NCI-H748 treated with DMSO at 0.1 percent for 48 hours (cell line): Measurements from ENCODE around the gene ILF3.

ENCODE experiments used
- DNase-seq: peaks from one replicate; lab custom pipeline; 2025; lab: John Stamatoyannopoulos, UW

Gene ILF3

DNA sequence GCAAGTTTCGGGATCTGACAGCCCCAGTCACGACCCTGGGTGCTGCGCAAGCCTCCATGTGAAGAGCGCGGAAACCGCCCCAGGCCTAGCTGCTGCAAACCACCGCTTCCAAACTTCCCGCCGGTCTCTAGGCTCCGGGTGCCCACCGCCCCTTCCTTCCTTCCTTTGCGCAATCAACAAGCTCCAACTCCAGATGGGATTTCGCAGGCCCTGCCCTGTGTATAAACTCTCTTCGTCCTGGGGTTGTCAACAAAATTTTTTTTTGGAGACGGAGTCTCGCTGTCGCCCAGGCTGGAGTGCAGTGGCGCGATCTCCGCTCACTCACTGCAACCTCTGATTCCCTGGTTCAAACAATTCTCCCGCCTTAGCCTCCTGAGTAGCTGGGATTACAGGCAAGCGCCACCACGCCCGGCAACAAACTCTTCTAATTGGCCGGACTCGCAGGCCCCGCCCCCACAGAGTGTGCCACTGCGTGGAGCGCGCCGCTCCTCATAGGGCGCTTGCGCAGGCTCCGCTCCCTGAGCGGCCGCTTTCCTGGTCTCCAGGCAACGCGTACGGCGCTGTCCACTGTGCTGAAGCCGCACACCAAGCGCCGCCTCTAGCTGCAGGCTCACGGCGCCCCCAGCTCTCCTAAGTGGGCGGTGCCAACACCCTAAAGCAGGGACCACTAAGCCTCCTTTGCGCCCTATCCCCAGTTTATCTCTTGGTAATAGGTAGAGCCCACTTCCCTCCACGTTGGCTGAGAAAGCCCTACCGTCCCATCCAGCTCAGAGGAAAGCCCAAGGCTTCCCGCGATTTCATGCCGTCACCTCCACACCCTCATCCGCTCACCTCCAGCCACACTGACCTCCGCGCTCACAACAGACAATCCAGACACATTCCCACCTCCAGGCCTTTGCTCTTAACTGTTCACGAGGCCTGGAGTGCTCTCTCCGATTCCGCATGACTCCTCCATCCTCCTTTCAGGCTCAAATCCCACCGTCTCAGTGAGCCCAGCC is 41.6 kb downstream of the ILF3 start:
- peak; percentile 86 for DNase-seq

DNA sequence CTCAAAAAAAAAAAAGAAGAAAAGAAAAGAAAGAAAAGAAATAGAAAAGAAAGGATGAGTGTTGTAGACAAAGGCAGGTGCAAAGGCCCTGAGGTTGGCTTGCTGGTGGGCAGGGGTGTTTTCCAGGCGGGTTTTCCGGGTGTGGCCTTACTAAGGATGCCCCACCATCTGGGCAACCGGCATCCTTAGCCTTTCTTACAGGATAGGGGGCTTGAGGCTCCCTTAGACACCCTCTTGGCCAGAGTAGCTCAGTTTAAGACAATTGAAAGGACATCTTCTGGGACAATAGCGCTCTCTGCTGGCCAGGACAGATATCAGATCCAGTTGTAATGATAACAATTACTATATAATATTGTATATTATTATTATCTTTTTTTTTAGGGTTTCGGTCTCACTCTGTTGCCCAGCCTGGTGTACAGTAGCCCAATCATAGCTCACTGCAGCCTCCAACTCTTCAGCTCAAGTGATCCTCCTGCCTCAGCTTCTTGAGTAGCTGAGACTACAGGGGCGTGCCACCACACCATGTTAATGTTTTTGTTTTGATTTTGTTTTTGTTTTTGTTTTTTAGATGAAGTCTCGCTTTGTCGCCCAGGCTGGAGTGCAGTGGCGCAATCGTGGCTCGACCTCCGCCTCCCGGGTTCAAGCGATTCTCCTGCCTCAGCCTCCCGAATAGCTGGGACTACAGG is 45.6 kb downstream of the ILF3 start:
- peak; percentile 15 for DNase-seq

DNA sequence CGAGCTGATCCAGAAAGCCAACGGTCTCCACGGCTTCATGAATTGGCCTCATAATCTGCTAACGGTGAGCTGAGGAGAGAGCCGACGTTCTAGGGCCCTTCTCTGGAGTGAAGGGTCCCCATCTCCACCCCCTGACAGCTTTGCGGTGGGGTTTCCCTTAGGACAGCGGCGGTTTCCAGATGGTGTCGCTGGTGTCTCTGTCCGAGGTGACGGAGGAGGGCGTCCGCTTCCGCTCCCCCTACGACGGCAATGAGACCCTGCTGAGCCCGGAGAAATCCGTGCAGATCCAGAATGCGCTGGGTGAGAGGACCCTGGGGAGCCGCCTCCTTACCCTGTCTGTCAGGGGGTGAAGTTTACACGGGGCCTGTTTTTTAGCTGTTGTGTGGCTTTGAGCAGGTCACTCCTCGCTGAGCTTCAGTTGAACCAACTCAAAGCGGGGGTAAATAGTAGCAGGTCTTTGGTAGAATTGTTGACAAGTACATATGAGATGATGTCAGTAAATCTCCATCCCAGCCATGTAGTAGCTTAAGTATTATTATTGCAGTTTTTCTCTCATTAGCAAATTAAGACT is 47.9 kb downstream of the ILF3 start:
- DNase-seq: no peak

DNA sequence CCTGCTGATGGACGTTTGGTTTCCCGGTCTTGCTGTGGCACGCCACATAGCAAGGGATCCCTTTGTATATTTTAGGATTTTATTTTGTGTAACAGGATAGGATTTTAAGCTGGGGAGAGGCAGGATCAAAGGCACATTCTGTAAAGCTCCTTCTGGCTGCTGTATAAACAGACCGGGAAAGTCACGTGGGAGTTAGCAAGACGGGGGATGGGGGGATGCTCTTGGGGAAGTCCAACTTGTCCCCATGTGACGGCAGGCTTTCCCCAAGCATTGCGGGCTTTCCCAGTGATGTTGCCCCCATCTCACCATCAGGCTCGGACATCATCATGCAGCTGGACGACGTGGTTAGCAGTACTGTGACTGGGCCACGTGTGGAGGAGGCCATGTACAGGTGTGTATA is 52.8 kb downstream of the ILF3 start:
- DNase-seq: no peak

DNA sequence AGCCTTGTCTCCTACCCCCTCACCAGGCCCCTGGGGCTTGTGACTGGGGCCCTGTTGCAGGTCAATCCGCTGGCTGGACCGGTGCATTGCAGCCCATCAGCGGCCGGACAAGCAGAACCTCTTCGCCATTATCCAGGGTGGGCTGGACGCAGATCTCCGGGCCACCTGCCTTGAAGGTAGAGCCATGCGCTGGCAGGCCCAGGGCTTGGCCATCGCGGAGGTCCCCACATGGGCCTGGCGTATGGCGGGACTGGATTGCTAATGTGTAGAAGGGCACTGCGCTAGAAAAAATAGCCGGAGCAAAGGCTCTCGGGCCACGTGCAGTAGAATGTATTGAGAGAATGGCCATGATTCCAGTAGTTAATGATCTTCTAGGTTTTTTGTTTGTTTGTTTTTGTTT is 53.3 kb downstream of the ILF3 start:
- DNase-seq: no peak

DNA sequence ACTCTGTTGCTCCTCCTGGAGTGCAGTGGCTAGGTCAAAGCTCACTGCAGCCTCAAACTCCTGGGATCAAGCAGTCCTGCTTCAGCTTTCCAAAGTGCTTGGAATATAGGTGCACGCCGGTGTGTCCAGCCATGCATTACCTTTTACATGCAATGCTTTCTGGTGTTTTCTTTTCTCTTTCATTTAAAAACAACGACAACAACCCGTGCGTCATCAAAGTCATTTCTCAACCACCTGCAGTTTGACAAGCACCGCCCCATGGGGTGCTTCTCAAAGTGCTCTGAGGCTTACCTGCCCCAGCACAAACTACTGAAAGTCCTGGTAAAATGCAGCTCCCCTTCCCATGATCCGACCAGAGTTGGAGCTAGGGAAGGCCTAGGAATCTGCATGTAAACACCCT is 54.1 kb downstream of the ILF3 start:
- DNase-seq: no peak

DNA sequence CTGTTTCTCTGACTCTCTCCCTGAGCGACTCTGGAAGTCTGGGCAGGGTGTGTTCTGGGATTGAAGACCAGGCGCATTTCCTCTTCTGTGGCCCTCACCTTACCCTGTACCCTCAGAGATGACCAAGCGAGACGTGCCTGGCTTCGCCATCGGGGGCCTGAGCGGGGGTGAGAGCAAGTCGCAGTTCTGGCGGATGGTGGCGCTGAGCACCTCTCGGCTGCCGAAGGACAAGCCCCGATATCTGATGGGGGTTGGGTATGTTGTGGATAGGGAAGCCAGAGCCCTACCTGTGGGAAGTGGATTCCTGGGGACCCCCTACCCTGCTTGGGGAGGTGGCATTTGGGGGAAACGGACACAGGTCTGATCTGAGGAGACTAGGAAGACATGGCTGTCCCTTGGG is 57.9 kb downstream of the ILF3 start:
- DNase-seq: no peak

DNA sequence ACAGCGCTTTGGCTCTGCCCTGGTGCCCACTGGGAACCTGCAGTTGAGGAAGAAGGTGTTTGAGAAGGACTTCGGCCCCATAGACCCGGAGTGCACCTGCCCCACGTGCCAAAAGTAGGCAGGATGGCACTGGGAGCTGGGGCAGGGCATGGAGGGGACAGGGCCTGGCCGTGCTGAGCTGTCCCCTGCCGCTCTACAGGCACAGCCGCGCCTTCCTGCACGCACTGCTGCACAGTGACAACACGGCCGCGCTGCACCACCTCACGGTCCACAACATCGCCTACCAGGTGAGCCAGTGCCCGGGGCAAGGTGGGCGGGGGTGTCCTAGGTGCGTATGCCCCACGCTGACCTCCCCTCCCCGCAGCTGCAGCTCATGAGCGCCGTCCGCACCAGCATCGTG is 58.6 kb downstream of the ILF3 start:
- no peak for DNase-seq

DNA sequence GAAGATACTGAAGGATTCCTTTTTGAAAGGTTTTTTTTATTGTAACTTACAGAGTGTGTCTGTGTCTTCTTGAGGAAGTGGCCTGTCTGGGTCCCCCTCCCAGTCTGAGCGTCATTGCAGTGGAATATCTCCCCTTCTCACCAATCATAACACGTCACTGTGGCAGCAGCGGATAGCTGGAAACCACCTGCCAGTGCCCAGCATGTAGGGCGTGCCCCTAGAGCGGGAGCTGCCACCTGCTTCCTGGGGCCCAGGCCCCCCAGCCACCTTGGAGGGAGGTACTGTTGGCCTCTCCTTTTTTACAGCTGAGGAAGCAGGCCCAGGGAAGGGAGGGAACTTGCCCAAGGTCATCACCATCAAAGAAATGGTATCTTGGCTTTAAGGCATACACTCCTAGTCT is 59.2 kb downstream of the ILF3 start:
- no peak for DNase-seq

DNA sequence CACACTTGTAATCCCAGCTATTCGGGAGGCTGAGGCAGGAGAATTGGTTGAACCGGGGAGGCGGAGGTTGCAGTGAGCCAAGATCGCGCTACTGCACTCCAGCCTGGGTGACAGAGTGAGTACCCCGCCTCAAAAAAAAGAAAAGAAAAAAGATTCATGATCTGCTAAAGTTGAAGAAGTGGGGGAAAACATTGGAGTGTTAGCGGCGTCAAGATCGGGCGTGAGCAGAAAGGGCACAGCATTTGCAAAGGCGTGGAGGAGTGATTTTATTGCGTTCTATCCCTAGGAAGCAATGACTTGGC is 62.9 kb downstream of the ILF3 start:
- no peak for DNase-seq

DNA sequence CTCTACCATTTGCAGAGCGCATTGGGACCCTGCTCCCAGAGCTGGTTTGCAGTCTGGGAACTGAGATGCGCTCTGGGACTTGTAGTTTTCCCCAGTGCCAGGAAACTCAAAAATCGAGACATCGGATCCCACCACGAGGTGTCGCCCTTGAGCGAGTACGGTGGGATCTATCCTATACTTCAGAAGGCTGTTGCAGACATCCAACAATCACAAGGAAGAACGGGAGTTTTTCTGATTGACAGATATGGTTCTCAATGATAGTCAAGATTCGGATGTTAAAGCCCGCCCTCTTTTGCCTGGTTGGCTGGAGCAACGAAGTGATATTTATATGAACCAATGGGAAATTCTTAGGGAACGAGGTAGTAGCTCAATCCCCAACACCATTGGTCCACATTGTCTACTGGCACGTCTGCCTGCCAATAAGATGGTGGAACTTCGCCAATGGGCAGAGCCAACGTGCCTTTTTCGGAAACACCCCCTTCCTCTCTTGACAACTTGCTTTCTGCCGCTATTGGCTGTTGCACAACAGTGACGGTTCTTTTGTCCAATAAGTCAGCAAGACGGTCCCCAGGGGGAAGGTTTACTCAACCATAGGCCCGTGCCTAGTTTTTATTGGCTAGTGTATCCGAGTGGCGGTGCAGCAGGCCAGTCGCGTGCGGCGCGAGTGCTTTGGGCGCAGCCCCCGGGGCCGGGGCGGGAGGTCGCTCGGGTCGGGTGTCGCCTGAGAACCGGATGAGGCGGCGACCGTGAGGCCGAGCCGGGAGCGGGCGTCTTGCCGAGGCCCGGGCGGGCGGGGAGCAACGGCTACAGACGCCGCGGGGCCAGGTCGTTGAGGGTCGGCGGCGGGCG is 63.4 kb downstream of the ILF3 start, which contains the start of gene DNM2:
Gene DNM2, plus strand, starts transcription at position 724 of the 849 bp plus-strand sequence. CDS start 164 bp downstream, outside the sequence.
- peak; percentile 97 for DNase-seq

DNA sequence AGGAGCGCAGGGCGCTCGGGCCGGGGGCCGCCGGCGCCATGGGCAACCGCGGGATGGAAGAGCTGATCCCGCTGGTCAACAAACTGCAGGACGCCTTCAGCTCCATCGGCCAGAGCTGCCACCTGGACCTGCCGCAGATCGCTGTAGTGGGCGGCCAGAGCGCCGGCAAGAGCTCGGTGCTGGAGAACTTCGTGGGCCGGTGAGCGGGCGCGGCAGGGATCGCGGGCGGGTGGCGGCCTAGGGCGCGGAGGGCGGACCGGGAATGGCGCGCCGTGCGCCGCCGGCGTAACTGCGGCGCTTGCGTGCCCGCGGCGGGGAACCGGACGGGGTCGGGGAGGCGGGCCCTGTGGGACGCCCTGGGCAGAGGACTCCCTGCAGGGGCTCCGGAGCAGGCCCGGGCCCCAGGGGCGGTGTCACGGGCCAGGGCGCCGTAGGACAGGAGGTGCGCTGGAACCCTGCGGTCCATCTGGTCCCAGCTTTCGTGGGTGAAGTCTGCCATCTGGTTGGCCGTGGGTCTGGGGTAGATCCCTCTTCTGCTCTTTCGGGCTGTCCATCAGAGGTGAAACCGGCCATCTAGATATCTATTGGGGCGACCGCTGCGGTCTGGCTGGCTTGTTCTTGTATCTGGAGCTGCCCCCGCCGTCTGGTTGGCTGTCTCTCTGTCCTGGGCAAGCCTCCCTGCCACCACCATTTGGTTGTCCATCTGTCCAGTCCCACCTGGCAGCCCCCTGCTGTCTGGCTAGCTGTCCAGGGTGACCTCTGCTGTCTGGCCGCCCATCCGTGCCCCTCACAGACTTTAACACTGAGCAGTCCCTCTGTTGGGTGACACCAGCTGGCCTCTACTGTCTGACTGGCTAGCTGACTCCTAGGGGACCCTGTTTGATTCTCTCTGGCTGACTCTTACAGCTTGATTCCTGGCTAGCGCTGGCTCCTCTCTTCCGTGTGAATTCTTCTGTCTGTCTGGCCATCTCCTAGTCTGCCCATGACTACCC is 64.4 kb downstream of the ILF3 start:
- no peak for DNase-seq

DNA sequence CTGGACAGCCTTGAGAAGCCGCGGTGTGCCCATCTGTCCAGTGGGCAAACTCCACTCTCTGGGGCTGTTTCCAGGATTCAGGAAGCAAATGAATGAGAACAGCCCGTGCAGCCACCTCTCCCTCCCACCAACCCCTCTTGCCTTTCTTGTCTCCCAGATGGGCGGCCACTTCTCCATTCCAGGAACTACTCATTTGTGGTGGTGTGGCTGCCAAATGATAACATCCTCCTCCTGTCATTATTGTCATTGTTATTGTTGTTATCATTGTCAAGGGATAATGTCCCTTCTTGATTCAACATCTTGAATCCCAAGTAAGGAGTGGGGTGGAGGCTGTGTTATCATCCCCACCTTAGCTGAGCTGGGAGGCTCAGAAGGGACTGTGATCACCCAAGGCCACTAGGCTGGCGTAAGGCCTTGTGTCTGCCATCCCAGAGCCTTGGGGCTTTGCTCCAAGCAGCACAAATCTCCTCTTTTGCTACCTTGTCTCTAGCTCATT is 65.4 kb downstream of the ILF3 start:
- no peak for DNase-seq

DNA sequence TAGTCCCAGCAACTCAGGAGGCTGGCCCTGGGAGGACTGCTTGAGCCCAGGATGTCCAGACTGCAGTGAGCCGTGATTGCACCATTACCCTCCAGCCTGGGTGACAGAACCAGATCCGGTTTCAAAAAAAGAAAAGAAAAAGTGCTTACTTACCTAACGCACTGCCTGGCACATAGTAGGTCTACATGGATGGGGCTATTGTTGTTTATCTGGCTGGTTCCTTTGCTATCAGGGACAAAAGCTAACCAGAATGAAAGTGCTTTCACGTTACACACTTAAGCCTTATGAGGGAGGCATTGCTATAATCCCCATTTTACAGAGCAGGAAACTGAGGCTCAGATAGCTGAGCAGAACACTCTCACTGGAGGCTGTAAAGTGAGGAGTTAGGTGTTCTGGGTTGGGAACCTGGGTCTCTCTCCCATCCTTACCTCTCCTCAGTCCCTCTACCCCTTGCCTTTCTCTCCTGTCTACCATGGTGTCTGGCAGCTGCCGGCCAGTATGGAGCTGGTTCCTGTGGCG is 66.5 kb downstream of the ILF3 start:
- no peak for DNase-seq

DNA sequence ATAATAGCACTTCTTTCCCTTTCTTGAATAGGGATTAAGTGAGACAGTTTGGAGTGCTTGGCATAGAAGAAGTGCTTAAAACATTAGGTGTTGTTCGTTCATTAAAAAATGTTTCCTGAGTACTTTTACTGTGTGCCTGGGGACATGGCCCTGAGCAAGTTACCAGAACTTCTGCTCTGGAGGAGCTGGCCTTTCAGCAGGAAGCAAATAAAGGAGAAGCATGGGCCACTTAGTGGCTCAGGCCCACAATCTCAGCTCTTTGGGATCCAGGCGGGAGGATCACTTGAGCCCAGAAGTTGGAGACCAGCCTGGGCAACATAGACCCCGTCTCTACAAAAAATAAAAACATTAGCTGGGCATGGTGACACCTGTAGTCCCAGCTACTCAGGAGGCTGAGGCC is 69.4 kb downstream of the ILF3 start:
- DNase-seq: no peak

DNA sequence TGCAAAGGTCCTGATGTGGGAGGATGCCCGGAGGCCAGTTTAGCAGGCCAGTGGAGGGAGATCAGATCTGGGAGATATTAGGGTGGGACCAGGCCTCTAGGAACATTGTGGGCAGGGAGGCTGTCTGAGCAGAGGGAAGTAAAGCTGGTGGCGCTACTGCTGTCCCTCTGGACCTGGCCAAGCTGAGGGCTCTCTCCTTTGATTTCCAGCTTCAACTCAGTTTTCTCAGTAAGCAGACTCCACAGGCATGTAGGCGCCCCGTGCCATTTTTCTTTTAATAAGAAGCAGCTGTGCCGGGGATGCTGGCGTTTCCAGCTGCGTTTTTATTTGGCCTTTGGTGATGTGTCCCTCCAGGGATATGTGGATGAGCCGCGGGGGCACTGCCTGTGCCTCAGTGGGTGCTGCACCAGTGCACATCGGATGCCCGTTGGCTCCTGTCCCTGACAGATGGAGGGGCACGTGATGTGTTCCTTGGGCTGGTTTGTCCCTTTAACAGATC is 70.5 kb downstream of the ILF3 start:
- no peak for DNase-seq

DNA sequence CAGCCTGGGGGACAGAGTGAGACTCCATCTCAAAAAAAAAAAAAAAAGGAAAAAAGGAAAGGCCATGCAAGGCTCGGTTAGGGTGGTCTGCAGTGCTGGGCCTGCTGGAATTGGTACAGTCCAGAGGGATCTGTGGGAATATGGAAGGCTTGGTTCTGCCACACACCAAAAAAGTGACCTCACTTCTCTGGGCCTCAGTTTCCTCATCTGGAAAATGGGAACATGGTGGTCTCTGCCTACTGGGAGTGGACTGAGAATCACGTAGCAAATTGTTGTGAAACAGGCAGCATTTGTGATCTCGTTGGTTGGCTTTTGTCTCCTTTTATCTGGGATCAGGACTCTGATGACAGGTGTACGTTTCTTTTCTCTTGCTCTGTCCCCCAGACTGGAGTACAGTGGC is 71.3 kb downstream of the ILF3 start:
- no peak for DNase-seq

DNA sequence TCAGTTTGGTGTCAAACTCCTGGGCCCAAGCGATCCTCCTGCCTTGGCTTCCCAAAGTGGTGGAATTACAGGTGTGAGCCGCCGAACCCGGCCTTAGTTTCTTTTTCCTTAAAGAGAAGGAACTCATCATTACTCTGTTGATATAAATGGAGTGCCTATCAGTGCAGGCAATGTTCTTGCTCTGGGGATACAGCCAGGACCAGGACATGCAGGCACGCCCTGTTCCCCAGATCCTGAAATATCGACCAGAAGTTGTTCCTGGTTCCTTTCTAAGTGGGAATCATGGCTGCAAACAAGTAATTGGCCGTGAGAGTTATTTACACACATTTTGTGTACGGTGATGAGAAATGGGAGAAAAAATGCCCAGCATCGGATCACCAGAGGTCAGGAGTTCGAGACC is 72.1 kb downstream of the ILF3 start:
- no peak for DNase-seq

DNA sequence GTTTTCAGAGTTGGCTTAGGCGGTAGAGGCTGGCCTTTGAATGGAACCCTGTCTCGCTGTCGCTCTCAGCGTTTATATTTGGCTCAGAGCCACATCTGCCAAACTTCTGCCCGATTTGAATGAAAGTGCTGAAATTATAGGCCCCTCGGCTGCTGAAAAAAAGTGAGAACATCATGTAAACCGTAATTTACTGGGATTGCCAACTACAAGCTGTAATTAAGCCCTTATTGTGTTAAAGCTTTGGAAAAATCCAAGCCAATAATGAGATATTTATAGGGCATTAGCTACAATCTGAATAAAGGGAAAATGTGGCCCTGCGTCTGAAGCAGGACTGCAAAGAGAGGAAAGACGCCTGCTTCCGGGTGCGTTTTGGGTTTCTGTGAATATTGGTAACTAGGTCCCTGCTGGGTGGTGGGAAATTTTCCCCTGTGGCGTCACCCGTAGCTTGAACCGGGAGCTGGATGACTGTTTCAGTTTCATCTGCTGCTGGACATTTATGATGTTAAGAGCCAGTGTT is 73.6 kb downstream of the ILF3 start:
- DNase-seq: no peak

DNA sequence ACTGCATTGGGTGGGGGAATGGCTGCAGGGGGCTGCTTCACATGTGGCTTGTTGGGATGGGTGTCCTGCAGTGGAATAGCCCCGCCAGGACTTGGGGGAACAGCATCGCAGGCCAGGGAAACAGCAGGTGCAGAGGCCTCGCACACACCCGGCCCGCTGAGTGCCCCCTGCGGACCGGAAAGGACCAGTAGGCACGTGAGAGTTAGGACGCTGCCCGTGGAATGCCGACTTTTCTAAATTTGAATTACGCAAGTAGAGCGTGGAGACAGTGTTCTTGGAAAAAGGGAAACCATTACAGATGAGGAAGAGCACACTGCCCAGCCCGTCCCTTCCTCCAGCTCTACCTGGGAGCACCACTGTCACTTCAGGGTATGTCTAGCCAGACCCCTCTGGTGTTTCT is 75.3 kb downstream of the ILF3 start:
- no peak for DNase-seq
